CD4-positive, alpha-beta T cell treated with Interleukin-12 subunit alpha and Interleukin-12 subunit beta, for 1 hour (primary cell): ENCODE data around the gene FER.
"Not testable (repeated sequence)": the region's sequence is repeated elsewhere in the genome, so short reads cannot be mapped to it uniquely, and the experiment has no call there.

Experiments
- DNase-seq: peaks from one replicate; pipeline ENCODE4 v3.0.0-alpha.2; 2020

The FER gene

DNA sequence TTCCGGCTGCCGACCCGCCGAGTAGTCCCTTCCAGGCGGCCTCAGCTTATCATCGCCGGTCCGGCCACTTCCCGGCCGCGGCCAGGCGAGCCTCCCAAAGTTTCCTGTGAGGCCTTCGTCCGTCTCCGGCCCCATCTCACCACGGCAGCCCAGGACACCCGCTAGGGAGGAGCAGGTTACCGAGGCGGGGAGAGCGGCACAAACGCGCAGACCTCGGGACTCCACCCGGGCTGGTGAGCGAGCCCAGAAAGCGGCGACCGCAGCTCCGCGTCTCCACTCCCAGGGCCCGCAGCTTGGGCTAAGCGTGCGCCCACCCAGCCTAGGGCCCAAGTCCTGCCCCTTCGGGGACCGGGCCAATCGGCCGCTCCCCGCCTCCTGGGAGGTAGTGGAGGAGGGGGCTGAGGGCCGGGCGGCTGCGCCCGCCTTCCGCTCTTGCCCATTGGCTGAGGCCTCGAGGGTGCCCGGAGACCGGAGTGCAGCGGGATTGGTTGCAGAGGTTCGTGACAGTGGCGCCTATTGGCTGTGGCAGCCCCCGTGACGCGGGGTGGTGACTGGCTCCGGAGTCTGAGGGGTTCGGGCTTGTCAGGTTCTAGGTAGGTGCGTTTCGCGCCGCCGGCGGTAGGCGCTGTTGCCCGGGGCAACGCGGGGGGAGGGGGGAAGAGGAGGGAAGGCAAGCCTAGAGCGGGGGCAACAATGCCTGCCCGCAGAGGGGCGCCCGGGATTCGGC, 867 bp downstream of the FER start:
- DNase-seq = peak; percentile 98

DNA sequence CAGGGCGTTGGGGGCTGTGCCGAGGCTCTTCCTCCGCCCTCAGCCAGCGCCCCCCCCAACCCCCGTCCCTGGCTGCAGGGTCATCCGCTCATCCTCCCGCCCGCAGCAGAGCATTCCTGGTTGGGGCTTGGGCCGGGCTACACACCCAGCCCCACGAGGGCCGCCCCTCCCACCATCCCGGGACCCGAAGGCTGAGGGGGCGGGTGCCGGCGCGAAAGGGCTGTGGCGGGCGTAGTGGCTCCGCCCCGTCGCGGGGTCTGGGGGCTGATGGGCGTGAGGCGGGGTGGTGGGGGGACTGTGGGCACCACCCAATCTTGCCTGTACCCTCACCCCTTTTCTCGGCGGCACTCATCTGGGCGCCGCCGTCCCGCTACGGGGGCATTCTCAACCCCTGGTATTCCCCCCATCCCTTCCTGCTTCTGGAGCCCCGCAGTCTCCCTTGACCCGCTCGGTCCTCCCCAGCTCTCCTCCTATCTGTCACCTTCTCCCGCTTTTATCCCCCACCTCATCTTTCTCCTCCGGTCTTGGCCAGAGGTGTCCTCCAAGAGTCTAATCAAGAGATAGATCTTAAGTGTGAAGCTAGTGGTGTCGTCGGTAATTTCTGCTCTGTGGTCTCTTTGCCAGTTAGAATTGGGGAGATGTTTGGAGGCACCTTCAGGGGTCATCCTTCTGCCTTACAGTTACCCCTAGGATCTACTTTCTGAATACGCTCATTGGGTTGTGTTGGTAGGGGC, 1.6 kb downstream of the FER start:
- DNase-seq = peak; percentile 25

DNA sequence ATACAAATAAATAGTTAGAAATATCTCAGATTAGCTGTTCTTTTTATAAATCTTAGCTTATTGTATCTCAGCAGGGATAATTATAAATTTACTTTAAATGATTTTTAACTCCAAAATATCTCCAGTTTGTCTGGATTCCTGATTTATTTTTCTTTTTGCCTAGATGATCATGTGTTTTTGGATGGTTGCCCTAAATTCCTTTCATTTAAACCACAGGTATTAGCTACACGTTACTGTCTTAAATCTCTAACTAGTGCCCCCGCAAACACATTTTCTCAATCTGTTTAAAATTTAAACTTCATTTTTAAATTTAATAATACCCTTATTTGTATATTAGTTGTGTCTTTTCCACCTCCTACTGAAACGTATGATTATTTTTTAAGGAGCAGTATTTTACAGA, 5.6 kb downstream of the FER start:
- no peak for DNase-seq

DNA sequence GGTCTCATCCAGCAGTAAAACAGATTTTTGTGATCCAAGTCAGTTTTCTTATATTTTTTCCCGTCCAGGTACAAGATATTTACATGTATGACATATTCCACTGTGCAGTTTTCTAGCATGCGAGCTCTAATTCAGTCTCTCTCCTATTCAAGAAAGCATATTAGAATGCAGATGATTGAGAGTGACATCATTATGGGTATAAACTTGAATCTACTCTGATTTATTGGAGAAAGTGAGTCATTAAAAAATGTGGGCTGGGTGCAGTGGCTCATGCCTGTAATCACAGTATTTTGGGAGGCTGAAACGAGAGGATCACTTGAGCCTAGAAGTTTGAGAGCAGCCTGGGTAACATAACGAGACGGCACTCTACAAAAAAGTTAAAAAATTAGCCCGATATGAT, 6.2 kb downstream of the FER start:
- DNase-seq = no peak

DNA sequence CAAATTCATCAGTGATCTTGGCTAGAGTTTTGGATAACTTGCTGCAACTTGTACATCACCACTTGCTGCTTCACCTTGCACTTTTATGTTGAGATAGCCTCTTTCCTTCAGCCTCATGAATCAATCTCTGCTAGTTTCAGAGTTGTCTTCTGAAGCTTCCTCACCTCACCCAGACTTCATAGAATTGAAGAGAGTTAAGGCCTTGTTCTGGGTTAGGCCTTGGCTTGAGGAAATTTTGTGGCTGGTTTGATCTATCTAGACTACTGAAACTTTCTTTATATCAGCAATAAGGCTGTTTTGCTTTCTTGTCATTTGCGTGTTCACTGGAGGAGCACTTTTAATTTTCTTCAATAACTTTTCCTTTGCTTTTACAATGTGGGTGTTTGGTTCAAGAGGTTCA, 12.8 kb downstream of the FER start:
- no peak for DNase-seq

DNA sequence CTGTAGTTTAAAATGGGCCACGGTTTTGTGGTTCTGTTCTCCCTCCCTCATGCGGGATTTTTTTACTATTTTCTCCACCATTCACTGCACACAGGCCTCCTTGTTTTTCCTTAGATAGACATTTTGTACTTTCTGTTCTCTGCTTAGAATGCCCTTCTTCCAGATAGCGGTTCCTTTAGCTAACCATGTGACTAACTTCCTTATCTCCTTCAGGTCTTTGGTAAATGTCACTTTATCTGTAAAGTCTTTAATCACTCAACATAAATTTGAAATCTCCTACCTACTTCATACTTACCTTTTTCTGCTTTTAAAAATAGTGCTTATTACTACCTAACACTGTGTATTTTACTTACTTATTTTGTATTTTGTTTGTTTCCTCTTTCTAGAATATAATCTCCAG, 15.0 kb downstream of the FER start:
- DNase-seq = no peak

DNA sequence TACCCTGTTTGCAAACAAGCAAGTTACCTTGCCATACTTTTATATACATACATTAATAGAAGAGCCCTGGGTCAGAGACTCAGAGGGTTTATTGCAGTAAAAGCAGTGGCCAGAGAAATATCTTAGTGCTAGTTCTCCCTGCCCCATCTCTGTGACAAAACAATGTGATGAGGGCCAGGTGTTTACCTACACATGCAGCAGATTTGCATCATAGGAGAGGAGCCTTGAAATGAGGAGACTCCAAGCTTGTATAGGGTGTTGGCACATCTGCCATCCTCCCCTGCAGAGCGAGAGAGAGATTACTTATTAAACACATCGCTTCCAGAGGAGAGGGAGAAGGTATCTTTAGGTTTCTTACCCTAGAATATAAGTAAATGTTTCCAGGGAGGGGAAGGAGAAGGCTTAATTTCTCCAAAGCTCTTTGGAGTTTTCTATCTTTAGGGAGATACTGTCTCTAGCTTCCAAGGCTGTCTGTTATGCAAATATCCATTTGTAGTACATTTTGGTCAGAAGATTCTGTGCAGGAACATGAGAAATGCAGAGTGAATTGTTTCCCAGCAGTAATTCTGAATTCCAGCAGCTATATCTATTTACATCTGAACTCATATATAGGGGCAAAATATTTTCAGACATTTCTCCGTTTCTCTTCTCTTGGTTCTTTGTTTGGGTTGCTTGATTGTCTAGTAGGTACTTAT, 15.7 kb downstream of the FER start:
- DNase-seq = no peak

DNA sequence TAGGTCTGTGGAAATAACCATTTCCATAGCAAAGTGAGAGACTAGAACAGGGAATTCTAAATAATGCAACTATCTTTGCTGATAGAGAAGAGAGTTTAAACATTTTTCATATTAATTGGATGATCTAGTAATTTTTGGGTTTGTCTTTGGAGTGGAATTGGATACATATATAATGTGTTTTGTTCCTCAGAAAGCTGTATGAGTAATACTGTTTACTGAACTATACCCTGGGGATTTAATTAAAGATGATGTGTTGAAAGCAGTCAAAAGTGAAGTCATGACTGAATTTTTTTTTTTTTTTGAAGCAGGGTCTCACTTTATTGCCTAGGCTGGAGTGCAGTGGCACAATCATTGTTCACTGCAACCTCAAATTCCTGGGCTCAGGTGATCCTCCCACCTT, 17.9 kb downstream of the FER start:
- no peak for DNase-seq

DNA sequence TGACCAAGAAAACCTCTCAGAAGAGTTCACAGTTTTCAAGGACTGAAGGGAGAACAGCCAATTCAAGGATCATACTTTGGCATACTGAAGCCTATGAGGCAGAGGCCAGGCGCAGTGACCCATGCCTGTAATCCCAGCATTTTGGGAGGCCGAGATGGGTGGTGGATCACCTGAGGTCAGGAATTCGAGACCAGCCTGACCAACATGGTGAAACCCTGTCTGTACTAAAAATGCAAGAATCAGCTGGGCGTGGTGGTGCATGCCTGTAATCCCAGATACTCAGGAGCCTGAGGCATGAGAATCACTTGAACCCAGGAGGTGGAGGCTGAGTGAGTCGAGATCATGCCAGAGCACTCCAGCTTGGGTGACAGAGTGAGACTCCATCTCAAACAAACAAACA, 19.2 kb downstream of the FER start:
- DNase-seq = not testable (repeated sequence)

DNA sequence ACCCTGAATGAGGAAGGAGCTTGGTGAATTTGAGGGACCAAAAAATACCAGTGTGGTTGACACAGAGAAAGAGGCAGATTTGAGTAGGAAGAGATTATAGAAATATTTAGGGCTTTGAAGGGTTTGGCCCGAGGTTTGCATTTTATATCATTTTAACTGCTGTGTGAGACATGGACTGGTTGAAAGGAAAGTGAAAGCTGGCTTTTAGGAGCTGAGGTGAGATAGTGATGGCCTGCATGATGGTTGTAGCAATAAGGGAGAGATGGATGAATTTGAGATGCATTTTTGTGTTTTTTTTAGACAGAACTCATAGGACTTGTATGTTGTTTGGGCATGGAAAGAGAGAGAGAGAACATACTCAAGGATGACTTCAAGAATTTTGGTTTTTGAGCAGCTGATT, 21.7 kb downstream of the FER start:
- DNase-seq = no peak

DNA sequence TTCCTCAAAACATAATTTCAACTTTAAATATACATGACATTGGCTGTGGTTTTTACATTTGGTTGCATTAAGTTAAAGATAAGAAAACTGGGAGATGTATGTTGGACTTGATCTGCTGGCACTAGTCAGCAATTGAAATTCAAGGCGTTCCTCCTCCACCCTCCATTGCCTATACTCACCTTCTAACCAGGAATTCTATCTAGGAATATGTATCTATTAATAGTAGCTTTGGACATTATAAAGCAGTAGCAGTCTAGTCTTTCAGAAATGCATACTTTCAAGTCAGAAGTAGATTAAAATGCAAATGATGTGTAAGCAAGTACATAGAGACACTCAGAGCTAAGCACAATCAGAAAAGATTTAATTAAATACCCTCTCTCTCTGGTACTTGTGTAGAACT, 24.9 kb downstream of the FER start:
- no peak for DNase-seq

DNA sequence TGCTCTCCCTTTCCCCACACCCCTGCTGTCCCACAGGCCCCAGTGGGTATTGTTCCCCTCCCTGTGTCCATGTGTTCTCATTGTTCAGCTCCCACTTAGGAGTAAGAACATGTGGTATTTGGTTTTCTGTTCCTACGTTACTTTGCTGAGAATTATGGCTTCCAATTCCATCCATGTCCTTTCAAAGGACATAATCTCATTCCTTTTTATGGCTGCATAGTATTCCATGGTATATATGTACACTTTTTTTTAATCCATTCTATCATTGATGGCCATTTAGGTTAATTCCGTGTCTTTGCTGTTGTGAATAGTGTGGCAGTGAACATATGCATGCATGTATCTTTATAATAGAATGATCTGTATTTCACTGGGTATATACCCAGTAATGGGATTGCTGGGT, 25.6 kb downstream of the FER start:
- DNase-seq = no peak

DNA sequence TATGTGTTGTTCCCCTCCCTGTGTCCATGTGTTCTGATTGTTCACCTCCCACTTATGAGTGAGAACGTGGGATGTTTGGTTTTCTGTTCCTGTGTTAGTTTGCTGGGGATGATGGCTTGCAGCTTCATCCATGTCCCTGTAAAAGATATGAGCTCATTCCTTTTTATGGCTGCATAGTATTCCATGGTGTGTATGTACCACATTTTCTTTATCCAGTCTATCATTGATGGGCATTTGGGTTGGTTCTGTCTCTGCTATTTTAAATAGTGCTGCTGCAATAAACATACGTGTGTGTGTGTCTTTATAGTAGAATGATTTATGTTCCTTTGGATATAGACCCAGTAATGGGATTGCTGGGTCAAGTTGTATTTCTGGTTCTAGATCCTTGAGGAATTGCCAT, 26.4 kb downstream of the FER start:
- DNase-seq = not testable (repeated sequence)

DNA sequence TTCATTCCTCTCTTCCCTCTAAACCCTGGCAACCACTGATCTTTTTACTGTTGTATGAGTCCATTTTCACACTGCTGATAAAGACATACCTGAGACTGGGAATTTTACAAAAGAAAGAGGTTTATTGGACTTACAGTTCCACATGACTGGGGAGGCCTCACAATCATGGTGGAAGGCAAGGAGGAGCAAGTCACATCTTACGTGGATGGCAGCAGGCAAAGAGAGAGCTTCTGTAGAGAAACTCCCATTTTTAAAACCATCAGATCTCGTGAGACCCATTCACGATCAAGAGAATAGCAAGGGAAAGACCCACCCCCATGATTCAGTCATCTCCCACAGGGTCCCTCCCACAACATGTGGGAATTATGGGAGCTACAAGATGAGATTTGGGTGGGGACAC, 29.9 kb downstream of the FER start:
- DNase-seq = not testable (repeated sequence)

DNA sequence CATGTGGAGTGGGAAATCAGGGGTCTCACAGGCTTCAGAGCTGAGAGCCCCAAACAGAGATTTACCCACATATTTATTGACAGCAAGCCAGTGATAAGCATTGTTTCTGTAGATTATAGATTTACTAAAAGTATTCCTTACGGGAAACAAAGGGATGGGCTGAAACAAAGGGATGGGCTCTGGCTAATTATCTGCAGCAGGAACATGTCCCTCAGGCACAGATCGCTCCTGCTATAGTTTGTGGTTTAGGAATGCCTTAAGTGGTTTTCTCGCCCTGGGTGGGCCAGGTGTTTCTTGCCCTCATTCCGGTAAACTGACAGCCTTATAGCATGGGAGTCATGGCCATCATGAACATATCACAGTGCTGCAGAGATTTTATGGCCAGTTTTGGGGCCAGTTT, 36.9 kb downstream of the FER start:
- DNase-seq = not testable (repeated sequence)

DNA sequence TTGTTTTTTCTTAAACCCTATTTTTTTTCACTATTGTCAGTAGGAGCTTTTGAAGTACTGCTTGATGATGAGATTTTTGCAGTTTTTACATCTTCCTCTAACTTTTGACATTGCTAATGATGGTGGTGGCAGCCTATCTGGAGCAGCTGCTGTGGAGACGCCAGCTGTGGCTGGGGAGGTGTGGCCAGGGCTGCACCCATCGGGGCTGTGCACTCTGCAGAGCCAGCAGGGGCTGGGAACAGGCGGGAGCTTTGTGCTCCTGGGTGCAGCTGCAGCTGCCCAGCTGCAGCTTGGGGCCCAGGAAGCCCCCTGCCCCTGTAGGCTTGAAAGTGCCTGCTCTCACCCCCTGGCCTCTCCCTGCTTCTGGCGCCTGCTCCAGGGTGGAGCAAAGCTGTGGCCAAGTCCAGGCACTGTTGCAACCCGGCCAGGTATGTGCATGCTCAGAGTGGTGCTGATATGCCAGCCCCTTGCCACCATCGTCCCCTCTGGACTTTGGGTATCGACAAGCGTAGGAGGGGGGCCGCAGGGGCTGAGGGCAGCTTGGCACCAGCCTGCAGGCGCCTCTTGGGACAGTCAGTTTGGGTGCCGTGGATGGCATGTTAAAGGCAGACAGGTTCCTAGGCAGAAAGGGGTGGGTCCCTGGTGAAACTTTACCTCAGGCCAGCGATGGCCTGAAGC, 39.2 kb downstream of the FER start:
- DNase-seq = no peak

DNA sequence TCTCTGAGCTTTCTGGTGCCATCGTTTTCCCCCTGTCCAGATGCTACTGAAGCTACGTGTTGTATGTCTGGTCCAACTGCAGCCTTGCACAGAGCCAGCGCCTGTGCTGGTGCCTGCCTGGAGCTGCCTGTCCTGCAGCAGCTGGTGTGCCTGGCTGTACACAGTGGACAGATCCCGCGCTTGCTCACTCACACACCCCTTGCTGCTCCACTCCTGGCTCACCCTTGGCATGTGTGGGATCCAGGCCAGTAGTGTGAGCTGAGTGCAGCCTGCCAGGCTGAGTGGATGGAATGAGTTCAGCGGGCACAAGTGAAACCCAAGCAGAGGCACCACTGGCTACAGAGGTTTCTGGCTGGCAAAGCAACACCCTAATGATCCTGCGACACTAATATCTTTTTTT, 40.4 kb downstream of the FER start:
- DNase-seq = no peak

DNA sequence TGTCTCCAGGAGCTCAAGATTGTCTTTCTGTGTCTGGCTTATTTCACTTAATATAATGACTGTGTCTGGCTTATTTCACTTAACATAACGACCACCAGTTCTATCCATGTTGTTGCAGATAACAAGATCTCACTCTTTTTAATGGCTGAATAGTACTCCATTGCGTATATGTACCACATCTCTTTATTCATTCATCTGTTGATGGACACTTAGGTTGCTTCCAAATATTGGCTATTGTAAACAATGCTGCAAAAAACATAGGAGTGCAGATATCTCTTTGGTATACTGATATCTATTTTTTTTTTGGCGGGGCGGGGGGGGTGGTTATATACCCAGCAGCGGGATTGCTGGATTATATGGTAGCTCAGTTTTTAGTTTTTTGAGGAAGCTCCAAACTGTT, 45.5 kb downstream of the FER start:
- DNase-seq = no peak

DNA sequence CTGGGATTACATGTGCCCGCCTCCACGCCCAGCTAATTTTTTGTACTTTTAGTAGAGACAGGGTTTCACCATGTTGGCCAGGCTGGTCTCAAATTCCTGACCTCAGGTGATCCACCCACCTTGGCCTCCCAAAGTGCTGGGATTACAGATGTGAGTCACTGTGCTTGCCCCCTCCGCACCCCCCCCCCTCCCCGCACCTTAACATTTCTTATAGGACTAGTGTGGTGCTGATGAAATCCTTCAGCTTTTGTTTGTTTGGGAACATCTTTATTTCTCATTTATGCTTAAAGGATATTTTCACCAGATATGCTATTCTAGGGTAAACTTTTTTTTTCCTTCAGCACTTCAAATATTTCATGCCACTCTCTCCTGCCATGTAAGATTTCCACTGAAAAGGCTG, 46.7 kb downstream of the FER start:
- not testable (repeated sequence) for DNase-seq

DNA sequence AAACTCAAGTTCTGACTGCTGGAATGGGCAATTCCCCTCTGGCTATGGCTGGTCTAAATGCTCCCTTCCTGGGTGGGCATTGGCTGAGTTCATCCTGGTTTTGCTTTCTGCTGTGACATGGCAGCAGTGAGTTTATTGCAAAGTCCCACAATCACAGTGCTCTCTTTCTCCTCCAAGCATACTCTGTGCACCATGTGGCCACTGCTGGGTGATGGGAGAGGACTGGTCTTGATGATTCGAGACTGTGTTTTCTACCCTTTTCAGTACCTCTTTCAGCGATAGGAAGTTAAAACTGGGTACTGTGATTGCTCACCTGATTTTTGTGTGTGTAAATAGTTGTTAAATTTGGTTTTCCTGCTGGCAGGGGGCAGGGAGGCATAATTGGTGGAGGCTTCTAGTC, 49.7 kb downstream of the FER start:
- DNase-seq = no peak

DNA sequence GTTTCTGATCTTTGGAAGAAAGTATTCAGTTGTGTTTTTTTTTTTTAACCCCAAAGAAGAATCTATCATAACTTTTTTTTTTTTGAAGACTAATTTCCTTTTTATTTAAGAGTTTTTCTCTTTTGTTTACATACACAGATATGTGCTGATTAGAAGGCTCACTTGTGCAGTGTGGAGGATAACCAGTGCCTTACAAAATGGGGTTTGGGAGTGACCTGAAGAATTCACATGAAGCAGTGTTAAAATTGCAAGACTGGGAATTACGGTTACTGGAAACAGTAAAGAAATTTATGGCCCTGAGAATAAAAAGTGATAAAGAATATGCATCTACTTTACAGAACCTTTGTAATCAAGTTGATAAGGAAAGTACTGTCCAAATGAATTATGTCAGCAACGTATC, 50.3 kb downstream of the FER start:
- DNase-seq = no peak

DNA sequence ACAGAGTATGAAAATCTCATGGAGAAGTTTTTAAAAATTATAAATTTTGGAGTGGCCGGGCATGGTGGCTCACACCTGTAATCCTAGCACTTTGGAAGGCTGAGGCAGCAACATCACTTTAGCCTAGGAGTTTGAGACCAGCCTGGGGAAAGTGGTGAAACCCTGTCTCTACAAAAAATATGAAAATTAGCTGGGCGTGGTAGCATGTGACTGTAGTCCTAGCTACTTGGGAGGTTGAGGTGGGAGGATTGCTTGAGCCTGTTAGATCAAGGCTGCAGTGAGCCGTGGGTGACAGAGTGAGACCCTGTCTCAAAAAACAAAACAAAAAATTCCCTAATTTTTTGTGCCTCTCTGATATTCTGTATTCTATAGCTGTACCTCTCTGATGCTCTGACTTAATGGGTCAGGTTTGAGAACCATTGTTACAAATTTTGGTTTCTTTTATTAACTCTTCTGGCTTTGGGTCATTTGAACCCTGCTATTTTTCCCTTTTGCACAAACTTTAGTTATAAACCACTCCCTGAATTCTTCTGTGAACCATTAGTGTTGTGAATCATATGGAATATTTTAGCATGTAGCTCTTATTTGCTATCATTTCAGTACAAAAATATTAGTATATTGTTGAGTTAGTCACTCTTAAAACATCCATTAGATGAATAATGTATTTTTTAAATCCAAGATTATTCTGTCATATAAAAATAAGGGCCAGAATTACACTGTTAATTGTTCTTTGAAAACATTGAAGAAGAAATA, 51.0 kb downstream of the FER start:
- DNase-seq = no peak

DNA sequence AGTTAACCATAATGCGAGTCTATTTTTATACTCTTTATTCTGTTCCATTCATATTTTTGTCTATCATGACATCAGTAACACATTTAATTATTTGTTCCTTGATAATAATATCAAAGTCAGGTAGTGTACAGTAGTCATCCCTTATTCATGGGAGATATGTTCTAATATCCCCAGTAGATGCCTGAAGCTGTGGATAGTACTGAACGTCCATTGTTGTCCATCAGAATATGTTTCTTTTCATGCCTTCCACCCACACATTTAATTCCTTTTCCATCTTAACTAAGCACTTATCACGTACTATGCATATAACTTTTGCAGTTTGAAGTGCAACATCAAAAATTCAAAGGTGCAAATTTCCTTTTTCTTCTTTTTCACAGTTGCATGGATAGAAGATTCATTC, 53.6 kb downstream of the FER start:
- DNase-seq = no peak
